22Rv1 (cell line): Measurements from ENCODE around the gene CD84.

Source experiments
- ZFX ChIP-seq: fragments of 450-650 bp; IDR thresholded peaks from 2 replicates; pipeline ENCODE4 v1.6.1; 2017; ENCODE audit warnings: antibody characterized with exemption, borderline replicate concordance
- TF ChIP-seq, protein P1 (sequence below): fragments of 450-650 bp; IDR thresholded peaks from 2 replicates; pipeline ENCODE4 v1.5.1; 2017; ENCODE audit warnings: mild to moderate bottlenecking

- TF ChIP-seq, protein P1, sequence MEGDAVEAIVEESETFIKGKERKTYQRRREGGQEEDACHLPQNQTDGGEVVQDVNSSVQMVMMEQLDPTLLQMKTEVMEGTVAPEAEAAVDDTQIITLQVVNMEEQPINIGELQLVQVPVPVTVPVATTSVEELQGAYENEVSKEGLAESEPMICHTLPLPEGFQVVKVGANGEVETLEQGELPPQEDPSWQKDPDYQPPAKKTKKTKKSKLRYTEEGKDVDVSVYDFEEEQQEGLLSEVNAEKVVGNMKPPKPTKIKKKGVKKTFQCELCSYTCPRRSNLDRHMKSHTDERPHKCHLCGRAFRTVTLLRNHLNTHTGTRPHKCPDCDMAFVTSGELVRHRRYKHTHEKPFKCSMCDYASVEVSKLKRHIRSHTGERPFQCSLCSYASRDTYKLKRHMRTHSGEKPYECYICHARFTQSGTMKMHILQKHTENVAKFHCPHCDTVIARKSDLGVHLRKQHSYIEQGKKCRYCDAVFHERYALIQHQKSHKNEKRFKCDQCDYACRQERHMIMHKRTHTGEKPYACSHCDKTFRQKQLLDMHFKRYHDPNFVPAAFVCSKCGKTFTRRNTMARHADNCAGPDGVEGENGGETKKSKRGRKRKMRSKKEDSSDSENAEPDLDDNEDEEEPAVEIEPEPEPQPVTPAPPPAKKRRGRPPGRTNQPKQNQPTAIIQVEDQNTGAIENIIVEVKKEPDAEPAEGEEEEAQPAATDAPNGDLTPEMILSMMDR = no peak
- TF ChIP-seq ZFX = no peak
These were observed 40.5 kb upstream of the CD84 start for GRCh38 chr1:160619742-160620277.
